ENCODE results near the gene PRKCE.

GRCh38 chr2:46167924-46168323 lies 516.4 kb downstream of the PRKCE start:
- TF ChIP-seq CTCF (conservative IDR thresholded peaks at IDR 0.05; ENCODE audit: low read depth, low read length) = no peak
- TF ChIP-seq EZH2 (IDR thresholded peaks at IDR 0.05; ENCODE audit: borderline replicate concordance, low read depth, low read length, poor library complexity, severe bottlenecking) = no peak
